Measurements from ENCODE around the gene TTC21B. TPM values are rescaled to one million over a fixed set of nuclear protein-coding genes. Genes with fewer than 3 reads are reported as not detected.

The TTC21B gene
- total RNA-seq, 4 donors from 2014 or later = 12.1 to 73.2 (median 27.7) TPM

- Histone ChIP-seq H3K36me3 (peaks cover 53% of the 10 kb centered on the region), H3K27ac (no peak overlapping the region), H3K9me3 (no peaks in the 10 kb centered on the region), H3K4me1 (no peaks in the 10 kb centered on the region), H3K4me3 (no peak overlapping the region), H3K27me3 (no peaks in the 10 kb centered on the region)
- no peak for DNase-seq (ENCODE audit: low spot score in 2 of 2)
- TF ChIP-seq CTCF (IDR thresholded peaks at IDR 0.05) = no peak
- no peak for TF ChIP-seq POLR2A (IDR thresholded peaks at IDR 0.05)
- TF ChIP-seq POLR2AphosphoS5 (IDR thresholded peaks at IDR 0.05) = no peak
- no peak for TF ChIP-seq EP300 (IDR thresholded peaks at IDR 0.05)
- 49% methylated on average over 1 of the region's 1 CpG for WGBS
Observed at GRCh38 chr2:165909466-165909865, 44.1 kb downstream of the TTC21B start.

DNA sequence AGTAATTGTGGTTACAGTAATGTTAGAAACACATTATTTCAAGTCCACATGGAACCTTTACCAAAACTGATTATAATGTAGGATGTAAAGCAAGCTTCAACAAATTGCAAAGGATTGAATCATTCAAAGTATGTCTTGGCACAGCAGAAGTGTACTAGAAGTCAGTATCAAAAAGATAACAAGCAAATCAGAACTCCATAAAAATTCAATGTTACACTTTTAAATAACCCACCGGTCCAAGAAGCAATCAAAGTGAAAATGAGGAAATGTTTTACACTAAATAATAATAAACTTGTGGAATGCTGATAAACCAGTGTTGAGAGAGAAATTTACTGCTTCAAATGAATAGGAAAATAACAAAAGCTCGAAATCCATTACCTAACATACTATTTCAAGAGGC, 47.7 kb downstream of the TTC21B start:
- no peak overlapping the region for H3K27ac ChIP-seq
- WGBS = 74% methylated on average over 2 of the region's 2 CpGs
- H3K36me3 ChIP-seq = peaks cover 34% of the 10 kb centered on the region
- H3K4me3 ChIP-seq = no peak overlapping the region
- peaks cover 6% of the 10 kb centered on the region for H3K4me1 ChIP-seq
- DNase-seq (ENCODE audit: low spot score in 2 of 2) = no peak
- H3K27me3 ChIP-seq = no peaks in the 10 kb centered on the region
- no peaks in the 10 kb centered on the region for H3K9me3 ChIP-seq
- TF ChIP-seq CTCF (IDR thresholded peaks at IDR 0.05) (no peak), EP300 (IDR thresholded peaks at IDR 0.05) (no peak), POLR2A (IDR thresholded peaks at IDR 0.05) (no peak), POLR2AphosphoS5 (IDR thresholded peaks at IDR 0.05) (no peak)

DNA sequence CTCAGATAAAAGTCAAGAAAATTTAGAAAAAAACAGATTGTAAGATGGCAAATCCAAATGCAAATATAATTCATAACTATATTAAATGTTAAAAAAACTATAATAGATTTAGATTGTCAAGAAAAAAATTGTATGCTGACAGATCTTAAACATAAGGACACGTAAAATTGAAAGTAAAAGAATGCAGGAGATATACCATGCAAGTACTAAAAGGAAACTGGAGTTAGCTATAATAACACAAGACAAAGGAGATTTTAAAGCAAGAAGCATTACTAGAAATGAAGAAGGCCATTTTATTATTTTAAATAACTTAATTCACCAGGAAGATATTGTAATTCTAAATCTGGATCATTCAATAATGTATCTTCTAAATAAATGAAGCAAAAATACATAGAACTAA, 48.3 kb downstream of the TTC21B start:
- DNase-seq (ENCODE audit: low spot score in 2 of 2) = no peak
- H3K27ac ChIP-seq = no peak overlapping the region
- no peaks in the 10 kb centered on the region for H3K9me3 ChIP-seq
- H3K4me1 ChIP-seq = peaks cover 6% of the 10 kb centered on the region
- peaks cover 32% of the 10 kb centered on the region for H3K36me3 ChIP-seq
- H3K4me3 ChIP-seq = no peak overlapping the region
- no peaks in the 10 kb centered on the region for H3K27me3 ChIP-seq
- TF ChIP-seq POLR2AphosphoS5 (IDR thresholded peaks at IDR 0.05) (no peak), CTCF (IDR thresholded peaks at IDR 0.05) (no peak), EP300 (IDR thresholded peaks at IDR 0.05) (no peak), POLR2A (IDR thresholded peaks at IDR 0.05) (no peak)
- WGBS = 95% methylated on average over 1 of the region's 1 CpG

DNA sequence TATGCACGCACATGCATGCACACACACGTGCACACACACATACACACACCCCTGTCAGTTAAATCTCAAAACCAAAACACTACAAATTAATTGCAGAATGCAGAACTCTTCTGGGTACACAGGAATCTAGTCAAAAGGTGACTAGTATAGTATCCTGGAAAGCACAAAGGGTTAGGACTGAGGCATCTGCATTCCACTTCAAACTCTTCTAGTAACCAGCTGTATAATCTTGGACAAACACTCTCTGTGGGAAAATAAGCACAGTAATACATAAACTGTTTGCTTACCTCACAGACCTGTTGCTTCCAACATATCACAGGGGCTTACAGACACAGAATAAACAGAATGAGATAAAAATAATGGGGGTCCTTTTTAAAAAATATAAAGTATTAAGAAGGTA, 49.1 kb downstream of the TTC21B start:
- 98% methylated on average over 2 of the region's 2 CpGs for WGBS
- Histone ChIP-seq H3K27ac (no peak overlapping the region), H3K27me3 (no peaks in the 10 kb centered on the region), H3K4me1 (peaks cover 6% of the 10 kb centered on the region), H3K9me3 (no peaks in the 10 kb centered on the region), H3K4me3 (no peak overlapping the region), H3K36me3 (peaks cover 31% of the 10 kb centered on the region)
- TF ChIP-seq EP300 (IDR thresholded peaks at IDR 0.05) = no peak
- TF ChIP-seq CTCF (IDR thresholded peaks at IDR 0.05) = no peak
- no peak for TF ChIP-seq POLR2AphosphoS5 (IDR thresholded peaks at IDR 0.05)
- TF ChIP-seq POLR2A (IDR thresholded peaks at IDR 0.05) = no peak
- DNase-seq (ENCODE audit: low spot score in 2 of 2) = no peak

GRCh38 chr2:165903406-165903805, 50.2 kb downstream of the TTC21B start:
- peaks cover 34% of the 10 kb centered on the region for H3K36me3 ChIP-seq
- peaks cover 6% of the 10 kb centered on the region for H3K4me1 ChIP-seq
- no peaks in the 10 kb centered on the region for H3K27me3 ChIP-seq
- DNase-seq (ENCODE audit: low spot score in 2 of 2) = no peak
- 96% methylated on average over 5 of the region's 5 CpGs for WGBS
- TF ChIP-seq POLR2A (IDR thresholded peaks at IDR 0.05) (no peak), CTCF (IDR thresholded peaks at IDR 0.05) (no peak), POLR2AphosphoS5 (IDR thresholded peaks at IDR 0.05) (no peak), EP300 (IDR thresholded peaks at IDR 0.05) (no peak)
- no peaks in the 10 kb centered on the region for H3K9me3 ChIP-seq
- no peak overlapping the region for H3K4me3 ChIP-seq
- no peak overlapping the region for H3K27ac ChIP-seq

All from suprapubic skin (tissue), 4 donors.